HepG2 (cell line): ENCODE data around the gene ARHGEF40. TPM values are rescaled to one million over a fixed set of nuclear protein-coding genes. Genes with fewer than 3 reads are reported as not detected.

Source experiments
- AHR ChIP-seq: IDR thresholded peaks from 2 replicates; pipeline ENCODE4 v1.6.1; 2018; ENCODE audit warnings: missing genetic modification reagents, missing compliant biosample characterization
- FOXA1 ChIP-seq, 2 experiments: fragments of 450-650 bp in 1 of 2; sonication (generic) in 1 of 2; formaldehyde crosslinking in 1 of 2; IDR thresholded peaks; 2 replicates each; pipeline versions ENCODE4 v1.4.0 to v1.6.1; 2016 to 2020; ENCODE audit warnings: missing genetic modification reagents in 1 of 2
- HDAC6 ChIP-seq: fragments of 200-600 bp; sonication (generic); IDR thresholded peaks from 2 replicates; pipeline ENCODE4 v1.7.0; 2017; ENCODE audit warnings: mild to moderate bottlenecking, antibody characterized with exemption, low read length, low read depth
- HOXA9 ChIP-seq: sonication (generic); formaldehyde crosslinking; IDR thresholded peaks from 2 replicates; pipeline ENCODE4 v1.8.1; 2022; ENCODE audit warnings: missing genetic modification reagents, mild to moderate bottlenecking, moderate library complexity, borderline replicate concordance
- MAFK ChIP-seq, 2 experiments: IDR thresholded peaks in 1 of 2; conservative IDR thresholded peaks in 1 of 2; 2 replicates each; pipeline ENCODE4 v1.6.1; 2011; ENCODE audit warnings: improper control_type of control experiment in 2 of 2, low read length in 2 of 2
- PATZ1 ChIP-seq: sonication (generic); formaldehyde crosslinking; IDR thresholded peaks from 2 replicates; pipeline ENCODE4 v1.4.0; 2020; ENCODE audit warnings: missing genetic modification reagents
- RFX3 ChIP-seq: IDR thresholded peaks from 2 replicates; pipeline ENCODE4 v1.6.1; 2016; ENCODE audit warnings: missing biosample characterization, missing genetic modification reagents
- SP2 ChIP-seq: sonication (generic); formaldehyde crosslinking; IDR thresholded peaks from 2 replicates; pipeline ENCODE4 v1.5.1; 2020; ENCODE audit warnings: mild to moderate bottlenecking, missing genetic modification reagents
- SRY ChIP-seq: sonication (generic); formaldehyde crosslinking; IDR thresholded peaks from 2 replicates; pipeline ENCODE4 v1.8.0; 2022; ENCODE audit warnings: mild to moderate bottlenecking, missing genetic modification reagents
- THAP9 ChIP-seq: sonication (generic); formaldehyde crosslinking; IDR thresholded peaks from 2 replicates; pipeline ENCODE4; 2020; ENCODE audit warnings: missing genetic modification reagents, mild to moderate bottlenecking, borderline replicate concordance
- ZFP36 ChIP-seq: fragments of 150-350 bp; IDR thresholded peaks from 2 replicates; pipeline ENCODE4 v1.6.1; 2018; ENCODE audit warnings: borderline replicate concordance, low read length, low read depth; ENCODE audit not compliant: partially characterized antibody
- ZFP82 ChIP-seq: sonication (generic); formaldehyde crosslinking; IDR thresholded peaks from 2 replicates; pipeline ENCODE4 v1.5.1; 2020; ENCODE audit warnings: mild to moderate bottlenecking, missing genetic modification reagents, borderline replicate concordance
- ZNF276 ChIP-seq: sonication (generic); formaldehyde crosslinking; IDR thresholded peaks from 2 replicates; pipeline ENCODE4 v1.4.0; 2020; ENCODE audit warnings: mild to moderate bottlenecking, low read depth, missing genetic modification reagents
- ZNF331 ChIP-seq: sonication (generic); formaldehyde crosslinking; IDR thresholded peaks from 2 replicates; pipeline ENCODE4 v1.4.0; 2020; ENCODE audit warnings: missing genetic modification reagents
- ZNF350 ChIP-seq: sonication (generic); formaldehyde crosslinking; IDR thresholded peaks from 2 replicates; pipeline ENCODE4 v1.4.0; 2020; ENCODE audit warnings: mild to moderate bottlenecking, low read depth, missing genetic modification reagents, borderline replicate concordance
- ZNF691 ChIP-seq: sonication (generic); formaldehyde crosslinking; IDR thresholded peaks from 2 replicates; pipeline ENCODE4 v1.4.0; 2020; ENCODE audit warnings: missing genetic modification reagents, low read depth, mild to moderate bottlenecking, borderline replicate concordance
- ZNF703 ChIP-seq: sonication (generic); formaldehyde crosslinking; IDR thresholded peaks from 2 replicates; pipeline ENCODE4 v1.5.1; 2020; ENCODE audit warnings: missing genetic modification reagents, mild to moderate bottlenecking, moderate library complexity, borderline replicate concordance
- polyA plus RNA-seq, 8 experiments: library from polyadenylated mRNA; depleted of rRNA in 3 of 8; stranded (reverse) in 7 of 8; unstranded in 1 of 8; fragments of >200 nt; fragmentation: Illumina TruSeq in 4 of 8; extraction: Trizol in 4 of 8; gene quantifications; 2 replicates each; pipeline versions ENCODE4 v1.2.1 to v1.2.3, GENCODE V29; 2011 to 2016; ENCODE audit warnings: low read depth in 4 of 8, missing spikeins in 1 of 8, mixed read lengths in 1 of 8; ENCODE audit not compliant: insufficient read depth in 1 of 8
- total RNA-seq, 5 experiments: library from RNA; depleted of rRNA; stranded (reverse); fragments of >200 nt; fragmentation: Illumina TruSeq; extraction: Trizol; gene quantifications; 2 replicates each; pipeline ENCODE4 v1.2.3, GENCODE V29; 2016; ENCODE audit warnings: low read depth in 1 of 5
- TF ChIP-seq, protein P1 (sequence below): fragments of 450-650 bp; IDR thresholded peaks from 2 replicates; pipeline ENCODE4 v1.6.1; 2017

ARHGEF40 gene
- total and polyA plus RNA-seq, 2 of the 13 experiments (the other 11 are each of a cell fraction or from before 2014, with no cell fraction given) = 28.1 to 78.1 TPM

DNA sequence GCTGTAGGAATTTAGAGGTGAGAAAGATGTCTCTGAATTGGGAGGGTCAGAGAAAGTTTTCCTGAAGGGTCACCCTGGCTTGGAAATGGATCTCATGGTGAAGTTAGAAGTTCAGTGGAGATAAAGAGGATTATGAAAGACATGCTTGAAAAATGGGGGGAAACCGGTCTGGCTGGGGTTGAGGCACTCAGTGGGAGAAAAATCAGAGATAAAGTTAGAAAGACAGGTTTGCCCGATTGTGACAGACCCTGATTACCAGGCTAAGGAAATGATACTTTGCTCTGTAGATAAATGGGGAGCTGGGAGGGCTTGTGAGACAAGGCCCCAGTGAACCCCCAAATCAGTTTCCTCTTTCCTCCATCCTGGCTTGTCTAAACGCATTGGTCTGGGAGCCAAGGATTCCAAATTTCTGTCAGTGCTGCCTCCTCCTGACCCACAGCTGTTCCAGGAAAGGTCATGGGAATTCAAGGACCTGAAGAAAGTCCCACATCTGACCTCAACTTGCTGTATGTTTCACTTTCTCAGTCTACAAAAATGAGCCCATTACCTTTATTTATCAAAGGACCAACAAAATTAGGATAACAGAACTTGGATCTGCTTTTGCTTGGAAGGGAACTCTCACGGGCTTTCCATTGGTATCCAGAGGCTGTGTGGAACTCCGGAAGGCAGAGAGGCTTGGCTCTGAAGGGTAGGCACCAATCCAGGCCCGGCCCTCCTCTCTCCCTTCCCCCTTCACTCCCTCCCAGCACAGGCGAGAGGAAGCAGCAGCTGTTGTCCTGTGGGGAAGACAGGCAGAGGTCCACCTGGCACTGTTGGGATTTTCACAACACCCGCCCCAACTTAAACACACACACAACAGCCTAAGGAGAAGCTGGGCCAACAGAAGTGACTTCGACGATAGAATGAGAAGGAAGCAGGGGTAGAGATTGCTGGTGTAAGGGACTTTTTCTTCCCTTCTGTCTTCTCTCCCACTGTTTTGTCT lies 31.4 kb upstream of the ARHGEF40 start (continued):
- TF ChIP-seq ZNF276 (CRISPR knock-in tag) (no peak), ZNF691 (CRISPR knock-in tag) (peak; percentile 64; the same call in 1 of the 2 replicates), HDAC6 (no peak), ZNF331 (CRISPR knock-in tag) (0 out of 2 replicates have a peak, but pooled peaks have one; percentile 49), FOXA1 (IDR thresholded peaks at IDR 0.05) (no peak), FOXA1 (CRISPR knock-in tag; IDR thresholded peaks at IDR 0.05) (no peak), MAFK (conservative IDR thresholded peaks at IDR 0.05 in 1 of 2, IDR thresholded peaks at IDR 0.05 in 1 of 2; ENCODE audit: low read length in 2 of 2) (no peak), SRY (CRISPR knock-in tag) (no peak), AHR (CRISPR knock-in tag) (no peak), ZNF350 (CRISPR knock-in tag) (peak; percentile 80; the same call in 1 of the 2 replicates), PATZ1 (peak; percentile 76), HOXA9 (CRISPR knock-in tag) (no peak), ZNF703 (CRISPR knock-in tag) (no peak), ZFP82 (CRISPR knock-in tag) (no peak), THAP9 (peak; percentile 57; the same call in 1 of the 2 replicates), ZFP36 (no peak), SP2 (CRISPR knock-in tag) (peak; percentile 42; the same call in 1 of the 2 replicates), RFX3 (CRISPR knock-in tag) (no peak)
- TF ChIP-seq, protein P1, sequence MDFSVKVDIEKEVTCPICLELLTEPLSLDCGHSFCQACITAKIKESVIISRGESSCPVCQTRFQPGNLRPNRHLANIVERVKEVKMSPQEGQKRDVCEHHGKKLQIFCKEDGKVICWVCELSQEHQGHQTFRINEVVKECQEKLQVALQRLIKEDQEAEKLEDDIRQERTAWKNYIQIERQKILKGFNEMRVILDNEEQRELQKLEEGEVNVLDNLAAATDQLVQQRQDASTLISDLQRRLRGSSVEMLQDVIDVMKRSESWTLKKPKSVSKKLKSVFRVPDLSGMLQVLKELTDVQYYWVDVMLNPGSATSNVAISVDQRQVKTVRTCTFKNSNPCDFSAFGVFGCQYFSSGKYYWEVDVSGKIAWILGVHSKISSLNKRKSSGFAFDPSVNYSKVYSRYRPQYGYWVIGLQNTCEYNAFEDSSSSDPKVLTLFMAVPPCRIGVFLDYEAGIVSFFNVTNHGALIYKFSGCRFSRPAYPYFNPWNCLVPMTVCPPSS = no peak
